GOT3 (cell line): ENCODE measurements around the gene IL17C.
"Not testable (repeated sequence)": the region's sequence is repeated elsewhere in the genome, so short reads cannot be mapped to it uniquely, and the experiment has no call there.

ENCODE experiments used
- DNase-seq: peaks from one replicate; lab custom pipeline; 2025; ENCODE audit warnings: mixed read lengths; lab: John Stamatoyannopoulos, UW

Gene IL17C

GRCh38 chr16:88638323-88639230 lies at the start of gene IL17C:
Gene IL17C (plus strand): TSS chr16:88638572. CDS start chr16:88638642, 70 bp downstream.
- DNase-seq, result no peak

GRCh38 chr16:88588754-88589153 lies 49.6 kb upstream of the IL17C start:
- no peak for DNase-seq

GRCh38 chr16:88589441-88589840 lies 48.9 kb upstream of the IL17C start:
- no peak for DNase-seq

- no peak for DNase-seq
Measured at GRCh38 chr16:88591577-88592021, 46.8 kb upstream of the IL17C start.

GRCh38 chr16:88593061-88593460 lies 45.3 kb upstream of the IL17C start:
- DNase-seq, result no peak

- no peak for DNase-seq
Measured at GRCh38 chr16:88593489-88593888, 44.9 kb upstream of the IL17C start.

- DNase-seq, result no peak
Measured at GRCh38 chr16:88593910-88594309, 44.5 kb upstream of the IL17C start.

GRCh38 chr16:88595101-88595500 lies 43.3 kb upstream of the IL17C start:
- no peak for DNase-seq

GRCh38 chr16:88595921-88596320 lies 42.5 kb upstream of the IL17C start:
- no peak for DNase-seq

- DNase-seq, result no peak
Measured at GRCh38 chr16:88596483-88596882, 41.9 kb upstream of the IL17C start.

GRCh38 chr16:88597856-88598491 lies 40.4 kb upstream of the IL17C start:
- DNase-seq, result no peak

GRCh38 chr16:88599092-88599733 lies 39.2 kb upstream of the IL17C start:
- DNase-seq, result no peak

GRCh38 chr16:88599825-88600538 lies 38.4 kb upstream of the IL17C start:
- no peak for DNase-seq

- DNase-seq, result no peak
Measured at GRCh38 chr16:88600539-88600896, 37.9 kb upstream of the IL17C start.

GRCh38 chr16:88601313-88602036 lies 36.9 kb upstream of the IL17C start:
- no peak for DNase-seq

- no peak for DNase-seq
Measured at GRCh38 chr16:88602091-88602490, 36.3 kb upstream of the IL17C start.

- no peak for DNase-seq
Measured at GRCh38 chr16:88605186-88606147, 32.9 kb upstream of the IL17C start.

GRCh38 chr16:88606148-88606757 lies 32.1 kb upstream of the IL17C start:
- DNase-seq, result no peak

GRCh38 chr16:88608076-88608475 lies 30.3 kb upstream of the IL17C start:
- no peak for DNase-seq

- DNase-seq, result not testable (repeated sequence)
Measured at GRCh38 chr16:88609426-88609825, 28.9 kb upstream of the IL17C start.
